Kidney tubule cell (primary cell): ENCODE measurements around the gene ADD3.
A peak's percentile ranks its signal among the peaks of the same experiment; 100 is the strongest.

Experiments used
- DNase-seq: peaks from one replicate; pipeline ENCODE4 v3.0.0-alpha.2; 2018; ENCODE audit warnings: low spot score

The ADD3 gene, protein sequence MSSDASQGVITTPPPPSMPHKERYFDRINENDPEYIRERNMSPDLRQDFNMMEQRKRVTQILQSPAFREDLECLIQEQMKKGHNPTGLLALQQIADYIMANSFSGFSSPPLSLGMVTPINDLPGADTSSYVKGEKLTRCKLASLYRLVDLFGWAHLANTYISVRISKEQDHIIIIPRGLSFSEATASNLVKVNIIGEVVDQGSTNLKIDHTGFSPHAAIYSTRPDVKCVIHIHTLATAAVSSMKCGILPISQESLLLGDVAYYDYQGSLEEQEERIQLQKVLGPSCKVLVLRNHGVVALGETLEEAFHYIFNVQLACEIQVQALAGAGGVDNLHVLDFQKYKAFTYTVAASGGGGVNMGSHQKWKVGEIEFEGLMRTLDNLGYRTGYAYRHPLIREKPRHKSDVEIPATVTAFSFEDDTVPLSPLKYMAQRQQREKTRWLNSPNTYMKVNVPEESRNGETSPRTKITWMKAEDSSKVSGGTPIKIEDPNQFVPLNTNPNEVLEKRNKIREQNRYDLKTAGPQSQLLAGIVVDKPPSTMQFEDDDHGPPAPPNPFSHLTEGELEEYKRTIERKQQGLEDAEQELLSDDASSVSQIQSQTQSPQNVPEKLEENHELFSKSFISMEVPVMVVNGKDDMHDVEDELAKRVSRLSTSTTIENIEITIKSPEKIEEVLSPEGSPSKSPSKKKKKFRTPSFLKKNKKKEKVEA

DNA sequence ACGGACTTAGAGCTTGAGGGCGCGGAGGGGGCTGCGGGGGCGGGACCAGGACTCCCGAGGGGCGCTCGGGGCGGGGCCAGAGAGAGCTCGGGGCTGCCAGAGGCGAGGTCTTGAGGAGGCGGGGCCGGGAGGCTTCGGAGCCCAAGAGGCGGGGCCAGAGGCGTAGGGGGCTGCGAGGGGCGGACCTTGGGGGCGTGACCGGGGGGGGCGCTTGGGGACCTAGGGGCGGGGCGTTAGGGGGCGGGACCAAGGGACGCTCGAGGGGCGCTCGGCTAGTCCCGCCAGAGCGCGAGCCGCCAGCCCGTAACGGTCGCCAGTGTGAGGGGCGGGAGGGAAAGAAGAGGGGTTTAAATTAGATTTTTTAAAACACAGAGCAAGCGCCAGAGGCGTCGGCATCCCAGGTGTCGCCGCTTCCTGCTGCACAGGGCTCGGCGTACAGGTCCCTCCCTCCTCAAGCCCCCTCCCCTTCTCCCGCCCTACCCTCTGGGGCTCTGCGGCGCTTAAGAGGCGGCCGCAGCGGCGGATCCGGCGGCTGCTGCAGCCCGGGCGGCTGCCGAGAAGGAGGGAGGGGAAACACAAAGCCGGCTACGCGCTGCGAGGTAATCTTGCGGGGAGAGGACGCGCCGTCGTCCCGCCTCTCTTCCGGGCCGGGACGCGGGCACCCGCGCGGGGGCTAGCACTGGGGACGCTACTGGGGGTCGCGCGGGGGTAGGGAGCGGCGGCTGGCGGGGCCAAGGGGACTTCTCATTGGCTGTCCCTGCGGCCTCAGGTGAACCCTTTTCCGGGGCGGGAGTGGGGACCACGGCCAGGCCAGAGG, at the start of gene ADD3:
Gene ADD3 (plus strand): TSS at position 284 of the 817 bp plus-strand sequence. CDS start 92,670 bp downstream, outside the sequence.
- DNase-seq = peak; percentile 90

DNA sequence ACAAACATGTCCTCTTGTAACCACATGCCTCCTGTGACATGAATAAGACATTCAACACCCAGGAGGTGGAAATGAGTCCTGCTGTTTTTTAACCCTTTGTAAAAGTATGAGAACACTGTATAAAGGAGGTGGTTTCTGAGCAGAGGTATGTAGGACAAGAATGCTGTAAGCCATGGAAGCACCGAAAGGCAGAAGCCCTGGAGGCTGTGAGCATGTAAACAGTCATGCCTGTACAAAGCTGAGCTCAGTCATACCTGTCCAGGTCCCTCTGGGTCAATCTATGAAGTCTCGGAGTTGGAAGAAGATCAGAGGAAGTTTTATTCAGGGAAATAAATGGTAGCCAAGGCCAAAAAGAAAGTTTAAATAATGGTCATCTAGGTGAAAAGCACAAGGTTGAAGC, 49.7 kb upstream of the ADD3 start:
- no peak for DNase-seq

DNA sequence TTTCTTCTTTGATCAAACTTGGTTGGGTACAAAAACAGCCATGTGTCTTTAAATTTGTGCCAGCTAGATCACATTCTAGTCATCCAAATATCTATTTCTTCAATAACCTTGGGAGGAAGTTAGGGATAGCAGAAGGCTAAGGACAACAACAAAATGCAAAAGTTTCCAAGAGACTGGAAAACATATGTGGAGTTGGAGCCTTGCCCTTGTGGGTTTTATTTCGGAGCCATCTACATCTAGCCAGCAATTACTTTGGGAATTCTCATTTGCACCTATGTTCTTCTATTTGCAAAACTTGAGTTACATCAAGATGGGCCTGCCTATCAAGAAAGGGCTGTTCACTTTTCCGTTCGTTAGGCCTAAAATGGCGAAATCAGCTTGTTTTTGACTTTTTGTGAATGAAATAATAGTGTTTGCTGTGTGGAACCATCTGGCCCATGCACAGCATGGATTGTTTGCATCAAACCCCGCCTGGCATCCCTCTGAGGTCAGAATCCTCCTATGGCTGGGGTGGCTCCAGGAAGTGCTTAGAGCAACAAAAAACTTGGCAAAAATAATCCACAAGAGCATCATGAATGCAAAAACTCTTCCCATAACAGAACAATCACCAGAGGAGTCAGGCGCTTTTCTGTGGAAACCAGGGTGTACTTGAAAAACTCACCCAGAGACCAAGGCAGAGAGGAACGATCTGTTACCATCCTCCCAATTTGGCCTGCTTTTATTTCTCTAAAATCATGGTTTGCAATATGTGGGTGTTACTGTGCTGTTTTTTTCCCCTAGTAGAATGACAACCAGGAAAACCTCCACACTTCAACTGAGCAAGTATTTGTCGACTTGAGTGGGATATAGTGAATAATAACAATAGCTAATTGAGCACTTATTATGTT, 48.3 kb upstream of the ADD3 start:
- no peak for DNase-seq

DNA sequence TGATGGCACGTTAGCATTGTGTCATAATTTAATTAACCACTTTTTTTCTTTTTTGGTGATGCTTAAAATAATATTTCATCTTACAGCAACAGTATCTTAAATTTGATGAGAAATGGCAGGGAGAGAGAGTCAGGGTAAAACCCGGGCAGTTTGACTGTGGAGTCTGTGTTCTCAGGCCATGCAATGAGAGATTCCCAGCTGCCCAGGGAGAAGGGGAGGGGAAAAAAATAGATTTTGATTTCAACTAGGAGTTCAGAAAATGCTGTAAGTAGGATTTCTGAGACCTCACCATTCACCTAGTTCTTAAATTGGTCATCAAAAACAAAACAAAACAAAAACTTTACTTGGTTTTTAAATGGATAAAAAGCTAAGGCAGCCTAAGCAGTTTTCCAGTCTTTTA, 47.1 kb upstream of the ADD3 start:
- no peak for DNase-seq

DNA sequence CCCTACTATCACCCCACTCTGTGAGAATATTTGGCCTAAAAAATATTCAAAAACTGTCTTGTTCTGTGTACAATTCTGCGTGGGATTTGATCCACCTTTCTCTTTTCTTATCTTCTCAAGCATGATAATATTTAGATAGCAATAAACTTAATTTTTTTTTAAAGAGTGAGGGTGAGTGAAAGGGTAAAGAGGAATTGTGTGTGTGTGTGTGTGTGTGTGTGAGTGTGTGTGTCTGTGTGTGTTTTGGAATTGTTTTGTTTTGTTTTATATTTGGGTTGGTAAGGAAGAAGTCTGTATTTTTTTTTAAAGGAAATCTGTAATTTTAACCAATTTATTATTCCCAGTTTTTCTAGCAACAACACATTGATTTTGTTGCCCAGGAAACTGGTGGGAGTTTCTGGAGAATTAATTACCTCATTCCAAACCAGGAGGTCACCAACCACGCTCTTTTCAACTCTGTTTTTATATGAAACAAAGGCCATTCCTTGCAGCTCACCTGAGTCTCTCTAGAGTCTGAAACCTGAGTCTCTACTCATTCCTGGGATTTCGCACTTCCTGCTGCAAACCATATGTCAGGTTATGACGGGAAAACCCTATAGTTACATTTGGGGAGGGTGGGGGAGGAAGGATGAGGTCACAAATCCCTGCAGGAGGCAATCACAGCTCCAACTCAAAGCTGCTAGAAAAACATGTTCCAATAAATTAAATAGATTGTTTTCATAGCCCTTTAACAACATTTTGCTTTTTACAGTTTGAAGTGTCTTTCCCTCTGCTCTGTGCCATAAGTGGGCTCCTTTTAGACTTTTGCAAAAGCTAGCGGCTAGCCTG, 46.4 kb upstream of the ADD3 start:
- DNase-seq = peak; percentile 68

DNA sequence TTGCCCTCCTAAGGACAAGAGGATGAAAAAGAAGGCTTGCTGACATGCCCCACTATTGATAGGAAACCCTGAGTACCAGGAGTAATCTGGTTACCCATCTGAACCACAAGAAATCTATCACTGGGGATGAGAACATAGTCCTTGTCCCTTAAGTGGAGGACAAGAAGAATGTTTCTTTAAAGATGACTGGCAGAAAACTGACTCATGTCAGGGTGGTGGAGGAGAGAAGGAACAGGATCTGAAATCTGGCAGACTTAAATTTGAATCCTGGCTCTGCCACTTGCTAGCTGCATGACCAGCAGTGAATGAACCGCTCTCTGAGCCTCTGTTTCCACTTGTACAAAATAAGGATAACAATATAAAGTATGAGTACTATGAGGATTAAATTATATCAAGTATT, 45.5 kb upstream of the ADD3 start:
- peak; percentile 50 for DNase-seq

DNA sequence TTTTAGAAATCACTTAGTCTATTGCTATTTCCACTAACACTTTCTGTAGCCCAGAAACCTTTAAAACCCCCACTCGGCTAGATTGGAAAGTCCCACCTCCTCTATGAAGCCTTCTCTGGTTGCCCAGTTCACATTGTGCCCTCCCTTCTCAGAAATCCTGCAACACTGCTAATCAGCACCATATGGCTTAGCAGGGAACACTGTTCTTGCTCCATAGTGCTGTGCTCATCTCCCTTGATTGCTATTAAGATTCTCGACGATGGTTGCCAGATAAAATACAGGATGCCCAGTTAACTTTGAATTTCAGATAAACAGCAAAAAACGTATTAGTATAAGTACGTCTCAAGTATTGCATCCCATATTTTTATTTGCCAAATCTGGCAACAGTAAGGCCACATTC, 44.3 kb upstream of the ADD3 start:
- DNase-seq = no peak

DNA sequence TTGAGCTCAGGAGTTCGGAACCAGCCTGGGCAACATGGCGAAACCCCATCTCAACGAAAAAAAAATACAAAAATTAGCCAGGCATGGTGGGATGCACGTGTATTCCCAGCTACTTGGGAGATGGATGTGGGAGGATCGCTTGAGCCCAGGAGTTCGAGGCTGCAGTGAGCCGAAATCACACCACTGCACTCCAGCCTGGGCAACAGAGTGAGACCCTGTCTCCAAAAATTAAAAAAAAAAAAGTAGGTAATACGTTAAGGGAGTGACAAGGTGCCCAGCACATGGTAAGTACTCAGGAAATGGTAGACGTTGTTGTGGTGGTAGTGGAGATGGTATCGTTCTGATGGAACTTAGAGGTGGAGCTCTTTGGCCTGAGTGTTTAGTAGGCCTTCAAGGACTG, 43.5 kb upstream of the ADD3 start:
- DNase-seq = no peak

DNA sequence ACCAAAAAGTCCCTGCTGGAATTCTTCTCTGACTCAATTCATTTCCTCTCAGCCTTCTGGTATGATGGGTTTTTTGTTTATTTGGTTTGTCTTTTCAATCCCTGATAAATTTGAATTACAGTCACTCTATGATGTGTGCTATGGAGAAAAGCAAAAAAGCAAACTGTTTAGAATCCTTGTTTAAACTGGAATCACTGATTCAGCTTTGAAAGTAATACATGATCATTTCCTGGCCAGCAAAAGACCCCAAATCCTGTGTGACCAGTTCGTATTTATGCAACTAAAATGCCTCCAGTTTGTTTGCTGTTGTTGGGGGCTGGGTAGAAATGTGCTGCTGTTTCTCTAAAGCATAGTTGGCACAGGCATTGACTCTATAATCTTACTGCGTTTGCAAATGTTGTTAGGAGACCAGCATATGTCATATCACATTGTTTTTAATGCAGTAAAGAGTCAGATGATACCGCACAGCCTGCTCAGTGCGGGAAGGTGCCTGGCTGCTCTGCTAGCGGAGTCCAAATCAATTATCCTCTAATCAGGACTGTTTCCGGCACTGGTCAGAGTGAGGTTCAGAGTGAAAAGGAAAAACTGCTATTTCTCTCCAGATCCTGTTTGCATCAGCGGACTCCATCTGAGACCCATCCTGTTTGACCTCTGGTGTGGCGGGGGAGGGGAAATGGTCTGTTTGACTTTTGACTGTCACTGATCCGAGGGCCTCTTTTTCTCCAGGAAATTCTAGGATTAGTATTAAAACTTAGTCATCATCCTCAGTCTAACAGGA, 40.6 kb upstream of the ADD3 start:
- DNase-seq = peak; percentile 47

DNA sequence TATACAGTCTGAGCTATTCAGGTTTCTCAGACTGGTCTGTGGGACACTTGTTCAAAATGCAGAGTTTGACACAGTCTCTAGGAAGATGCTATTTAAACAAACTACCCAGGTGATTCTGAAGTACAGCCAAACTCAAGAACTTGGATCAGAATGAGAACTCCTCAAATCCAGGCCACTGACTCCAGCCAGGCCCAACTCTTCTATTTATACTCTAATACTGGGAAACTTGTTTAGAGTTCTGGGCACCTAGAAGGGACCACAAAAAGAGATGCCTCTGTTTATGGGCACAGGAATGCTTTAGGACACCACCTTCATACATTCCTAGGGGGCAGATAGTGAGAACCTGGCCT, 40.1 kb upstream of the ADD3 start:
- DNase-seq = no peak

DNA sequence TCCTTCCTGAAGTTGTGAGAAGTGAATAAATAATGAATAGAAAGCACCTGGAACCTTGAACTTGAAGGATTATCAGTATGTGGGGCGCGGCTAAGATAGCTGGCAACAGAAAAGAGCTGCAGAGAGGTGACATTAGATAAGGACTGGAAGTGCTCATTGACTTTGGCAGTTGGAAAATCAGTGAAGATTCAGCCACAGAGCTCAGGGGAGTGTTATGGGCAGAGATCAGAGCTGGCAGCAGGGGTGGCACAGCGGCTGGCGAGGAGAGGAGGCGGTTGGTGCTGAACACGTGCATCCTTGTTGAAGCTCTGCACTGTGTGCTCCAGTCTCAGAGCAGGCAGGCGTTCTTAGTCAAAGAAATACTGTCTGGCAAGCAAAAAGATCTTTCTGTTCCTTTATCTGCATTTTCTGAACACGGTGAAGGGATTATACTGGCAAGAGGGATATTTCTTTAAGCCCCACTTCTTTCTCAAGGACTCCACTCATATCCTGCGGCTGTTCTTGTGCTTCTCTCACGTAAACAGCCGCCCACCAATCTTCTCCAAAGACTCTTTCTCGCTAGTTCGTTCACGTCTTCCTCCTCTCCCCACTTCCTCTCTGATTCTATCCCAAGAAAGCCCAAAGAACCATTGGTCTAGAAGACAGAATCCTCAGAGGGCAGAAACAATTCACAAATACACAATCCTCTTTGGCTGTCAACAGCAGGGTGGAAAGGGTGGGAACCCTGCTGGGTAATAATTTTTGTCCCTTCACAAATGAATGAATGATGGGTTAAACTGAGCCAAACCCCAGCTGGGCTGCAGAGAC, 38.6 kb upstream of the ADD3 start:
- no peak for DNase-seq

DNA sequence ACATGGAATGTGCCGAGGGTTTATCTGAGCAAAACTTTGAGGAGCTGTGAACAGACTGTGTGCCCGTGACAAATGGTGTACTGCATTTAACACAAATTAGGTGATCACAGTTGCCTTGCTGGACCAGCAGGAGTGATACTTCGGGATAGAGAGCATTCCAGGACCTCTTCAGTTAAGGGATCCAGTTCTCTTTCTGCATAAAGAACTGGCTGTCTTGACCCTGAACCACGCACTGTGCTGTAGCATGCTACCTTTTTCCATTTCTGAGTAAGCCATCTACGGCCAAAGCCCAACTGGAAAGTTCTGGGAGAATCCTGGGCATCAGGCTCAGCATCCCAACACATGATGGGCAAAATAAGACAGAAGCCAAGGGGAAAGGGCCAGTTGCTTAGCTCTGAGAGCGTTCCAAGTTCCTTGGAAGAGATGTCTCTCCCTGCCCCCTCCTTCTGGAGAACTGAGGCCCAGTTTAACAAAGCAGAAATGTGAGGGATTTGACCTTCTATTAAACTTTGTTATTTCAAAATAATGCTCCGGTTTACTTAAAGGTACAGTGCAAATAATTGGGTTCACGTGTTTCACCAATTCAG, 37.9 kb upstream of the ADD3 start:
- no peak for DNase-seq

DNA sequence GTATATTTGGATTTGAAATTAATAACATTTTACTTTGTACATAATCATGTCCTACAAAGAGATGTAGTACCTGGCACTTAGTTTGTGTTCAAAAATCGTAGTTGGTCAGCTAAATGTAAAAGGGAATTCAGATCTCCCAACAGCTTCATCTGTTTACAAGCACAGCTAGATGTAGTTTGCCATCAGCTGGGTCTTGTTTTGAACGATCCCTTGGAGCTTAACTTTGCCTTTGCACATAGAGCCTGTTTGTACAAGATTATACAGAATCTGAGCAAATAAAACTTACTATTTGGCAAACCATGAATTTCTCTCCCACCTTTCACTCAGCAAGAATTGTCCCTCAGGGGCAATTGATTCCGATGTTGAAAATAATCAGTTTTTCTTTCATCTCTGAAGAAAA, 36.1 kb upstream of the ADD3 start:
- no peak for DNase-seq

DNA sequence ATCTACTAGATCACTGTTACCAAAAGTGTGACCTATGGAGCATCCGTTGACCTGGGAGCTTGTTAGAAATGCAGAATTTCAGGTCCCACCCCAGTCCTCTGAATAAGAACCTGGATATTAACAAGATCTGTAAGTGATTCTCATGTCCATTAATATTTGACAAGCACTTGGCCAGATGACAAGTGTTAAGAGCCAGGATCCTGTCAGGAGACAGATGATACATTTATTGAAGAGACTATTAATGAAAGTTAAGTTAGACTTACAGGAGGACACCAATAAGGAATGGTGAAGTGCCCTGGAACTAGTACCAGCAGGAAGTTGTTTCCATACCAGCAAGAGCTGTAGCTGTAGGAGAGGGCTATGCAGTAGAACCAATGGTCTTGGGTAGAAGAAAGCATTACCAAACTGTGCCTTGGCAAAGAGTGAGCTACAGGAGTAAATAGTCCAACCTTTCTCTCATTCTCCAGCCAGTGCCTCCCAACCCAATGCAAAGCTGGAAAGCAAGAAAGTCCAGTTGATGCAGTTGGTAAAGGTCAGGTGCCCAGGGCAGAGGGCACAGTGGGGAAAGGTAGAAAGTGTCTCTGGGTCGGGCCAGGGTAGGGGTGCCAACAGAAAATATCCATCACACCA, 35.3 kb upstream of the ADD3 start:
- DNase-seq = peak; percentile 64

DNA sequence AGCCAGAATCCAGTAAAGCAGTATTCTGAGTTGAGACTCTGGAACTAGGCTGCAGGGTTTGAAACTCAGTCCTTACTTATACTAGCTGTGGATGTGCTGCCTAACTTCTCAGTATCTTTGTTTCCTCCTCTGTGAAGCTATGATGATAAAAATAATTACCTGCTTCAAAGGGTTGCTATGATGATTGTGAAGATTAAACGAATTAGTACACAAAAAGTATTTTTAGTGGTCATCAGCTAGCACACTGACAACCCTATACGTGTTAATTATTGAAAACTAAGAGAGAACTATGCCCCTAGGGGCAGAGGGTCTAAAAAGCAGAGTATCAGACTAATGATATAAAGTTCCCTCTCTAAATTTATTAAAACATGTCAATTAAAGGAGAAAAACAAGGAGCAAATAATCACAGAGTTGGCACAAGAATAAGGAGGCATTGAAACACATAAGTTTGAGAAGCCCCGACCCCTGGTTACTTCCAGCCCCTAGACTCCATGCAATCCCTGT, 34.4 kb upstream of the ADD3 start:
- no peak for DNase-seq

DNA sequence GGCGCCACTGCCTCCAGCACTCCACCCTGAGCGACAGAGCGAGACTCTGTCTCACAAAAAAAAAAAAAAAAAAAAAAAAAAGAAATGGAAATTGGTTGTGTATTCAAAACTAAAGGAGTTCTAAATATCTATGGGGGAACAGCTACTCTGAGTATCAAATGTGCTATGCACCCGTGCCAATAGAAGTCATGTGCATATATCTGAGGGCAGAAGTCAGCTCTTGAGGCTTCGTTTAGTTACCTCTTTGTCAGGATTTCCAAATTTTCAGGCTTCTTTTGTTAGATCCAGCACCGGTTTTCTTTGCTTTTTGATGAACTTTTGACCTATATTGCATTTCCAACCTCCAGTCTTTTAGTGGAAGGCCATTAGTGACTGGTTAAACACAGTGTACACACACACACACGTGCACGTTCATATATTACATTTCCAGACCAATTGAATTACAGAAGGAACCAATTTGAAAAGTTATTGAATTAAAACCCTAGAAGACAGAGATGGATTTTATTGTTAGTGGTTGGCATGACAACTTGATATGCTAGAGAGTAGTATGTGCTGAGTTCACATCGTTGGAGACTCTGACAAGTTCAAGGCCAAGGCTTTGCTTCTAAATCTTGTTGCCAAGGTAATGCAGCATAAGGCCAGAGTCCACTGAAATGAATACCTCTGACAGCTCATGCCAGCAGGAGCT, 33.1 kb upstream of the ADD3 start:
- DNase-seq = peak; percentile 59
